EL (cell line): ENCODE data around the gene ASCC3.
A peak's percentile ranks its signal among the peaks of the same experiment; 100 is the strongest.

ENCODE experiments used
- DNase-seq: peaks from one replicate; pipeline ENCODE4 v3.0.0-alpha.2; 2016

Gene ASCC3

DNA sequence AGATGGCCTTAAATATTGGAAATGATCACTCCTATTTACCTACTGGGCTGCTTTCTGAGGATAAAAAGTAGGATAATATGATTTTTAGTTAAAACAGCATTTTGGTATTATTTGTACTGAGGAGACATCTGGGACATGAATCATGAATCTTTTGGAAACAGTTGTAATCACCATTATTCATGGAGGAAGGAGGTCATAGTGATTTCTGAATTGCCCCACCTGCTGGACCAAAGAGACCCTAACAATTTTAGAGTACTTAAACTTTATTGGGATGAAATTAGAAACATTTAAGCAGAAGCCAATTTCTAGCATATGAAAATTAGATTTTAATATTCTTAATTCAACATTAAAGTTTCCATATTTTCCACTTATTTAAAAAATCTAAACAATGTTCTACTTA lies 308.0 kb downstream of the ASCC3 start:
- peak; percentile 63 for DNase-seq

DNA sequence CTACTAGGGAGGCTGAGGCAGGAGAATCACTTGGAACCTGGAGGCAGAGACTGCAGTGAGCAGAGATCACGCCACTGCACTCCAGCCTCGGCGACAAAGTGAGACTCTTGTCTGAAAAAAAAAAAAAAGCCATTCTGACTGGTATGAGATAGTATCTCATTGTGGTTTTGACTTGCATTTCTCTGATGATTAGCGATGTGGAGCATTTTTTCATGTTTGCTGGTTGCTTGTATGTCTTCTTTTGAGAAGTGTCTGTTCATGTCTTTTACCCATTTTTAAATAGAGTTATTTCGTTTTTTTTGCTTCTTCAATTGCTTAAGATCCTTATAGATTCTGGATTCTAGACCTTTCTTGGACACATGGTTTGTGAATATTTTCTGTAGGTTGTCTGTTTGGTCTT lies 312.9 kb downstream of the ASCC3 start:
- no peak for DNase-seq

DNA sequence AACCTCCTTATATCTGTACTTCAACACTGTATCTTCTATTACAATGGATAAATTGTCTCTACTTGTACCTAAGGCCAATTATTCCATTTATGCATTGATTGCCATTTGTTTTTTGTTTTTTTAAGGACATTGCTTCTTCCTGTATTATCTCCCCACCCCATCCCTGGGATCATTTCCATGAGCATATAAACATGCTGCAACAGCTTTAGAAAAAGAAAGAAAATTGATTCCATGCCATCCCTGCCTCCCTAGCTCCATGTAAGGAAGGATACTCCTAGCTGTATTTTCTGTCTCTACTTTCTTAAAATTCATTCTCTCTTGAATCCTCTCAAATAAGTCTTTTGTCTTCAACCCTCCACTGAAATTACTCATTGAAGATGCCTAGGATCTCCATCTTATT lies 314.6 kb downstream of the ASCC3 start:
- no peak for DNase-seq

DNA sequence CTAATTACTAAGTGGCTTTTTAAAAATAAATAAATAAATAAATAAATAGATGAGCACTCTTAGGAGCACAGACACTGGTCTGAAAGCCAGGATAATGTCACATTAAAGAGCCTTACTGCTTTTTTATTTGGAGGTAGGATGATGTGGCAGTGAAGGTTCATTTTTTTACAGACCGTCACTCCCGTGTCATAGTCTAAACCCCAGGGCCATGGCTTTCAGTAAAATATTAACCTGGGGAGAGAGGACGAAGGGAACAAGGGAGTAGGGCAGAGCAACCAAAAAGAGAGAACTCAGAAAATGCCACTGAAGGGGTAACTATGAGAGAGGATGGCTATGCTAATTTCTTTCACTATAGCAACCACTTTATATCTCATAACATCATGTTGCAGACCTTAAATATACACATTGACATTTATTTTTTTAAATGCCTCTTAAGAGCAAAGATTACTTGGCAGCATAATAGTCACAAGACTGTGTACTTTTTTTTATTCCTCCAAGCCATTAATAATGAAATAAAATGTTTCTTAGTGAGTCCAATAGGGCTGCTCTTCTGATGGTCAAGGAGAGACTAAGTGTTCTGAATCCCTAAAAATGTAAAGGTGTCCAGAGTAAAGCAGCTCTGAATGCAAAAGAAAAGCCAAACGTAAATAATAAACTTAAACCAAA lies 315.6 kb downstream of the ASCC3 start:
- DNase-seq = no peak

DNA sequence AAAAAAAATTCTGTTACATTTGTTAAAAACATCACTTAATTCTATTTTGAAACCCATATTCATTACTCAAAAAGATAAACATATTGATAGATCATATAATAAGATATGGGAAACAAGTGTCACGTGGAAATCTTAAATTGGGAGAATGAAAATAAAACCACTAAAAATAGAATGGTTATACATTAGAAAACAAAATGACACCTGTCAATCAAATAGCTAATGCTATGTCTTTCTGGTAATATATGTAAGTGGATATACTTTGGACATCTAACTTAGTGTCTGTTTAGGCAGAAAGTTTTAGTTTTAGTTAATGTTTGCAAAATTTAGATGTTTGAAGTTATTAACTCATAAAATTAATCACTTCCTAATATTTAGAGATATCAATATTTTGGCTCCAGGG lies 321.3 kb downstream of the ASCC3 start:
- no peak for DNase-seq

DNA sequence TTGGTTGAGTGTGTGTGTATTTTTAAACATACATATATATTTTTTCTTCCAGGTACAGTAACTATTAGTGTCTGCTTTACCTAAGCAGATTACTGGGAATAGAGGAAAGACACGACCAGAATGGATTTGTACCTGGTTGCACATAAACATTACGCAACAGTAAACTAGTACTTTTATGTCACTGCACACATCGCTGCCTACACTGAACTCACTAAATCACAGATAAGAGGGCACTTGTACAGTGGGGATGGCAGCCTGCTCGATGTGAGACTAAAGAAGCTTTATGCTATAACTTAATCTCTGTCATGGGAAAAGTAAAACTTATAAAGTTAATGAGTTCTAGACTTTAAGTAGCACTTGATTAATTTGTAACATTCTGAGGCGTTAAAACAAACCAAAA lies 326.9 kb downstream of the ASCC3 start:
- no peak for DNase-seq

DNA sequence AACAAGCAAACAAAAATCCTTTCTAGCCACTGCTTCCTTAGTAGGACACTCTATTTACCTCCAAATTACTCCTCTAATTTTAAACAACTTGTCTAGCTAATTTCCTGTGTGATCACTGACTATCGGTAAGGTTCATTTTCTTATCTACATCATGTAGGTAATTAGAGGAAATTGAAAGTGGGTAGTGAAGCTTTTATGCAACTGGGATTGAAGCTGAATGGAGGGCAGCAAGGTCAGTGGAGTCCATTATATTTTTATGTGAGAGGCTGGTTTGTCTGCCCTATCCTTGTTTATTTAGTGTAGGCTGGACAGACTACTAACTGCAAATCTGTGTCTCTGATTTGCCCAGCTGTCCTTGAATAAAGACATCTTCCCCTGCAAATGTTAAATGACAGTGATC lies 327.9 kb downstream of the ASCC3 start:
- no peak for DNase-seq

DNA sequence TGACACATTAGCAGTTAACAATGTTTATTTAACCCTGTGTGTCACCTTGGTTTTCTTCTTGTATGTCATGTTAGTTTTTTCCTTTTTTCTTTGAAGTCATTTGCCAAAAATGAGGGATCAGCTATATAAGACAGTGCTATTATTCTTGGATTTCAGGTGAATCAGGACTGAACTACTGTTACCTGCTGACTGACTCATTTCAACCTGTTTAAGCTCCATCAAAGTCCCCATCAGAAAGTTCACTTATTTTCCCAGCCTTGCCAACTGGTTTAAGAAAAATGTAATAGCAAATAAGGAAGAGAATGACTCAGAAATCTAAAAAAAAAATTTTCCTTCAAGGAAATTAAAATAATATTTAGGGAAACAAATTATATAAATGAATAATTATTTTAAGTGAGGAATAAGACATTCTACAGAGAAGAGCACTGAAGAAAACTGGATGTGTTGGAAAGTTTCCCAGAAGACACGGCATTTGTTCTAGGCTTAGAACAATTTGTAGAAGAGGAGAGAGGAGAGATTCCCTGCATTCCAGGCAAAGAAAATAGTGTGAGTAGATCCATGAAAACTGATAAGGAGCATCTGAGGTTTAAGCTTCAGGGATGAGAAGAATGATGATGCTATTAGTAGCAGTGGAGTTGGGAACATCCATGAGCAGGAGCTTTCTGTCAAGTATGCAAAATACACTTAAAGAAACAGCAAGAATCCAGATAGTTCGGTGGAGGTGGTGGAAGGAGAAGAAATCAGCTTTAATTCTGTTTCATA lies 331.5 kb downstream of the ASCC3 start:
- peak; percentile 80 for DNase-seq

DNA sequence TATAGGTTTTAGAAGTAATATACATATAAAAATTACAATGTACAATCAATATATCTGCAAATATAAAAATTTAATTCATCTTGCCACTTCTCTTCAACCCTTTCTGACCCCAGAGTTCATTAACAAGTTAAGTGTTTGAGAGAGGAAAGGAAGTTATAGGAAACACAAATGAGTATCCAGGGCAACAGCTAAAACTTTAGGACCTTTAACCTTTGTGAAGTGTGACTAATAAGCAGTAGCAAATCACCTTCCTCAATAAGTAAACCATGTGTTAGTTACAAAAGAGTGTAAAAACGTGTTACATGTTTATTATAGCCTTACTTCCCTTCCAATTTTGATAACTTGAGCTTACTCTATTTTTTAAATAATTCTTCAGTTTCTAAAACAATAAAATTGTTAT lies 343.0 kb downstream of the ASCC3 start:
- DNase-seq = peak; percentile 5

DNA sequence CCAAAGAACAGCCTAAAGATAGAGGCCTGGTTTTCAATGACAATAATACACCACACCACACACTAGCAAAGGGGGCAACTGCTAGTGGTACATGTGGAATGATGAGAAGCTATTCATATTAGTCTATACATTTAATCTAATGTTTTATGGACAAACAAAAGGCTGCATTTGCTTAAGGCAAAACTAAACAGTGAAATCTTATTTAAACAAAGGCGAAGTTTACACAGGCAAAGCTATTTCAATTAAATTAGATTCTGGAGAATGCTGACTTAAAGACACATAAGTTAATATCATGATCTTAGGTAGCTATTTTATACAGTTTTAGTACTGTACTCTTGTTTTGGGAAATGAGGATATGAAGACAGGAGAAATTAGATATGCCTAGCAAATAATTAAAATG lies 362.5 kb downstream of the ASCC3 start:
- DNase-seq = no peak

DNA sequence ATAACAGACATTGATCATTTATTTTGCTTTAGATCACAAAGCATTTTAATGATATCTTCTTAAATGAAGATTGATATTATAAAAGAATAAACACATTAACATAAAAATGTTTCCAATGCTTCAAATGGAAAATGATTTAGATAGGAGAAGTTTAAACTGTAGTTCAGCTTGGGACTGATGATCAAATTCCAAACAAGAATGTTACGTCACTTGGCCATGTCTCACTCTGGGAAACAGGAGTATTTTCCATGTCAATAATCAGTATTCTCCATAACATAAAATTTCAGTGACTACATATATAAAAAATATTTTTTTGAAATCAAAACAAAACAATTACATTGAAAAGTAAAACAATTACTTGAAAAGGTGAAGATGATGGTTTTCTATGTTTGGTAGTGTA lies 363.5 kb downstream of the ASCC3 start:
- no peak for DNase-seq

DNA sequence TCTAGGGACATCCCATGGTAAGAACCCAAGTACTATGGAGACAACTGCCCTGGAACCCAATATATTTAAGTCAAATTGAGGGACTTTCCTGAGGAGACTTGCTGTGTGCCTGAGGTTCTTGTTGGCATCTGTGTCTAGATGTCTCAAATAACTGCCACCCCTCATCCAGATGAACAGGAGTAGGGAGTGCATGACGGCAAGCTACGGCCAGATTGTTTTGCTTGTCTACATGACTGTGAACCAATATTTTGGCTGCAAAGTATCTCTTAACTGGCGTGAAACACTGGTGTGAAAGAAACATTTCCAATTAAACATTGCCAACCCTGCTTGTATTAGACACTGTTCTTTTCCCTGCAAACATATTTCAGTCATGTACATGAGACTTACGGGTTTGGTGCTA lies 364.0 kb downstream of the ASCC3 start:
- no peak for DNase-seq

DNA sequence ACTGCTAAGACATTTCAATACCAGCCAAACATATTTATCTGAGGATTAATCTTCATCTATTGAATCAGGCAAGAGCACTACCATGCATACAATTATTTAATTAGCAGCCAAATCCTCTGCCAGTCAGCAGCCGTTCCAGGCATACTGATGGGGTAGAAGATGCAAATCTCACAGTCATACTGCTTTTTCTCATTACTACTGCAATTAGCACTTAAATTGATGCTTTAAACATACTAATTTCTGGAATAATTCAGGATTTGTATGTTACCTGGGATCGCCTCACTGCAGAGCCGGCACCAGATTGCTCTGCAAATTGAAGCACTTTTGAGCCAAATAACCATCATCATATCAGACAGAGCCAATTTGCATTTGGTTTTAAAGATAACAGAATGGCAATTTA lies 366.5 kb downstream of the ASCC3 start:
- no peak for DNase-seq

DNA sequence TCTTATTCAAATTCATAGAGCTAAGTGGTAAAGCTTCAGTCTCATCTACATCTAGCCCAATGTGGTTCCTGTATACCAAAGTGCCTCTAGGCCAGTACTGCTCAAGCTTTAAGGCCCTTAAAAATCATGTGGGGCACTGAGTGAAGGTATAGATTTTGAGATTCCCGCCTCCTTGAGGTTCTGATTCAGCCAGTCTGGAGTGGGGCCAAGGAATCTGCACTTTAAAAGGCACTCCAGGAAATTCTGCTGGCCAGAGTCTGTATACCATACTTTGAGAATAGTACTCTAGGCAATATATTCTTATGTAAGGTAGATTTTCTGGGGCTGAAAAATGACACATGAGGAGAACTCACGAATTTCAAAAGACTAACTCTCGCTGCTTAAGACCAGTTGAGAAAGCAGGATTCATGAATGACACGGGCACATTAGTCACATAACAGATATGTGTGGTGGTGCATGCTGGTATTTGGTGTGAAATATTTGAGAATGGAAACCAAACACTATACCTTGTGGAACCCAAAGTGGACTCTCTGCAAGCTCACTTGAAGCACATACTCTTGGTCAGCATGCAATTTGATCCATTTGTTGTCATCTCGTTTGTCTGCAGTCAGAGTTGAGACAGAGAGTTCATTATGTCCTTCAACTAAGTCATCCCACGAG lies 368.8 kb downstream of the ASCC3 start:
- peak; percentile 83 for DNase-seq

DNA sequence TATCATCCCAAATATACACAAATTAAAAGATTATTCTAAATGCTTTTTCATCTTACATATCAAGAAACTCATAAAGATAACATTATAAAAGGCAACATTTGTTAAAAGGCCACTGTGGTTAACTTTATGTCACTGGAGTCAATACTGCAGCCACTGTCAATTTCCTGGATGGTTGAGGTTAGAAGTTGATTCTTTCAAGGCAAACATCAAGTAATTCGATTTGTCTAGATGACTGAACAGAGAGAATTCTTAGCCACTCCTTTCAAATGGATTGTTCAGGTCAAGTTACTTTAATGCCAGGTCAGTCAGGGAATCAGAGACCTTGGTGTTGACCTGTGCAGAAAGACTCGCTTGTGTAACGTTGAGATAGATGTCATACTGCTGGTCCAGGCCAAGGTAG lies 372.0 kb downstream of the ASCC3 start:
- no peak for DNase-seq

DNA sequence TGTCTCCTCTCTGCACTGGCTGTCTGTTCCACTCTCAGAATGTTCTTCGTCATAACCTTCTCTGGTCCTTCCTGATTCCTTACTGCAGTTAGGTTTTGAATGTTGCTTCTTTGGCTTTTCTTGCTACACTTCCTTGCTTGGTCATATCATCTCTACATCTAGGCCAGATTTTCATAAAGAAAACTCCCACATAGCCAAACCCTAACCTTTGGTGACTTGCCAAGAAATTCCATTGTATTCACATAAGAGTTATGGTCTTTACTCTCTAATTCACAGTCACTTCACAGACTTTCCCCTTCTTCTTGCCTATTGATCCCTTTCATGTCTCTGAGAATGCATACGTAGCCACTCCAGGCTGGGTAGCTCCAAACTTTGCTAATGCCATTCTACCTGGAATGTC lies 374.5 kb downstream of the ASCC3 start:
- peak; percentile 84 for DNase-seq

DNA sequence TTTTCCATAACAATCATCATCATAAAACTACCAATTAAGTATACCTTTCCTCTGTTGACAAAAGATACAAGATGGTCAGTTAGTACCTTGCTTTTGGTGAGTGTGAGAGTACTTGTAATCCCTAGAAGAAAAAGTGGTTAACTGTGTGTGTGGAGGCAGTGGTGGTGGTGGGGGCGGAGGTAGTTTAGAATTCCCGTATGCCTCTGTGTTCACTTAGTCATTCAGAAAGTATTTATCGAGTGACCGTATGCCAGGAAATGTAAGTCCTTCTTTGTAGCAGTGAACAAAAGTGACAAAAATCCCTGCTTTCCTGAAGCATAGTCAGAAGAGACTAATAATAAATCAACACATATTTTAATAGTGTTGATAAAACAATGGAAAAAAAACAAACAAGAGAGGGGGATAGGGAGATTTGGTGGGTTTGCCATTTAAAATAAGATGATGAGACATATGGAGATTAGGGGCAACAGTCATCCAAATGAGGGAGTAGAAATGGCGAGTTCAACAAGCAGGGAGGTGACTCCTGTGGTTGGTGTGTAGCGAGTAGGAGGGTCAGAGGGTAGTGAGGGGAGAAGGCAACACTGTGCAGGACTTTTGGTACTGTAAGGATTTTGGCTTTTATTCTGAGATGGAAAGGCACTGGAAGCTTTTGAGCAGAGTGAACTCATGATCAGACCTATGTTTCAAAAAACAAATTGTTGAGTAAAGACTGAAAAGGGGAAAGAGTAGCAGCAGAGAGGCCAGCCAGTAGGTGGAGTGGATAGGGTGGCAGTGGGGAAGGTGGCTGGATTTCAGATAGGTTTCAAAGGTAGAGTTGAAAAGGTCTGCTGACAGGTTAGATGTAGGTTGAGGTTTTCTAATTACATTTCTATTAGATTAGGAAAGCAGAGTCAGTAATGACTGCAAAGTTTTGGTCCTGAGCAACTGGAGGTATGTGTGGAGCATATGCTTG lies 376.1 kb downstream of the ASCC3 start:
- DNase-seq = peak; percentile 92

DNA sequence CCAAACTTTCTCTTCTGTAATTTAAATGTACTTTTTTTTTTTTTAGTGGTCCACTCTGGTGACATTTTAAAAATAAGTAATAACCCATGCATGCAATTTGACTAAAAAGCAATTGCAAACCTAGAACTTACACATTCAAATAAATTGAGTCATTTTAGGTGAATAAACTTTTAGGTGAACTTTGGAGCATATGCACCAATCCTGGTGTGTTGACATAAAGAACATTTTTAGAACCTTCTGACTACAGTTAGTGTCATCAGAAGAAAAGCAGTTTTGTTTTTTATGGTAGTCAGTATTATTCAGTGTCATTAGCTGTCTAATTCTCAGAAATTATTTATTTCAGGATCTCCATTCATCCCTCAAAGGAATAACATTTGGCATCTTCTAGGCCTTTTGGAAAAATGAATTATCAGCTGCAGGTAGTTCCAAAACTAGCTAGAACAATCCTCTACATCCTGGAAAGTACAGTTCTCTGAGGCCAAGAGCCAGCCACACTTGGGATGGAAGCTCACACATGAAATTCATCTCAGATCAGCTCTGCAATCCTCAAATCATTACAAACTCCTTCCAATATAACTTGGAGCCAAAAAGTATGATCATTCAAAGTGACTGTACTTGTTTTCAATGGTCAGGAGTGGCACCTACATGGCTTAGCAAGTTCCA lies 378.0 kb downstream of the ASCC3 start:
- no peak for DNase-seq

DNA sequence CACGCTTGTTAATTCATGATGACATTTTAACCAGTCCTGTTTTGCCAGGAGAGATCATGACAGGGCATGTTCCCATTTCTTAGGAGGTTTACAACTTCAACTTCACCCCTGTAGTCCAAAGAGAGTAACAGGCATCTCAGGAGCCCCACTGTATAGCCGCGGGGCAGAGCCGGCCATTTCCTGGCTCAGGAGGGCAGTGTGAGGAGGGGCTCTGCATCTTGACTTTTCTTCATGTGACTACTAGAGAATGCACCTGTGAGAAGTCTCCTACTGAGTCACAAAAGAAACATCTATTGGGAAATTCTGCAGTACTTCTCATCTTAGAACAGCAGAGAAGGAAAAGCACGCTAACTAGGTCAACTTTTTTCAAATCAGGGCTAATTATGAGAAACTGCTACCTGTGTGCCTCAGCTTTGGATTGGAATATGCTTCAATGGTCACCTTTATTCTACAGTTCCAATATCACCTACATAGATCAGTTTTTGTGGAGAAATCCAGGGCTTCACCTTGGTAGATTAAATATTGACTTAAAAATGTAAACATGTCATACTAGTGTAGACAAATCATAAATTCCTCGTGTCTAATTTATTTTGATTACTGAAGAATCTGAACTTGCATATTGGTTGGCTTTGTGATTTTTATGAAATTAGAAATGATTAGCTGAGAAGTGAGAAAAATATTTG lies 387.8 kb downstream of the ASCC3 start:
- DNase-seq = no peak

DNA sequence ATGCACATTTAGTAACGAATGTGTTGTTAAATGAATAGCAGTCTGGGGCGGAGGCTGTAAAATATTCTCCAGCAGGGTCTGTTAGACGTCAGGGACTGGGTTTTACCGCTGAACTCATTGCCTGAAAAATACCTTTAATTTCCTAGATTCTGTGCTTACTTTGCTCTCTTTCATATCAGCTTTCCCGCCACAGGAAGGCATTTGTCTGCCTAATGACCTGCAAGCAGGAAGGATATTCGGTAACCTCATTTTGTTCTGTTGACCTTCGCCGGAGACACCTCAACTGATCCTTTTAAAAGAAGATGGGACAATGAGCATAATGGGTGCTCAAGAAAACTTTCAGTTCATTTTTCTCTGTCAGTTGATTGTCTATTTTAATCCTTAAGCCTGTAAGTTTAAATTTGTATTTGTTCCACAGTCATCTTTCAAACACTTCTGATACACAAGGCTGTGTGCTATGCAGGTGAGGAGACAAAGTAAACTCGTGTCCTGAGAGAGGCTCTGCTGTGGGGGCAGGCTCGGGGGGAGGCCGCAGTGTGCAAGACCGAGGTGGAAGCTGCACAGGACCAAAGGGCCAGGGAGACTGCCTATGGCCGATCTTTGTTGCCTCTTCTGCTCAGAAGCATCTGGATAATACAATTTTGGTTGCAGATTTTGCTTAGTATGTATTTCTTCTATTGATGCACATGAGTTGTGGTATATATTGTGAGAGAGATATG lies 389.0 kb downstream of the ASCC3 start:
- no peak for DNase-seq

DNA sequence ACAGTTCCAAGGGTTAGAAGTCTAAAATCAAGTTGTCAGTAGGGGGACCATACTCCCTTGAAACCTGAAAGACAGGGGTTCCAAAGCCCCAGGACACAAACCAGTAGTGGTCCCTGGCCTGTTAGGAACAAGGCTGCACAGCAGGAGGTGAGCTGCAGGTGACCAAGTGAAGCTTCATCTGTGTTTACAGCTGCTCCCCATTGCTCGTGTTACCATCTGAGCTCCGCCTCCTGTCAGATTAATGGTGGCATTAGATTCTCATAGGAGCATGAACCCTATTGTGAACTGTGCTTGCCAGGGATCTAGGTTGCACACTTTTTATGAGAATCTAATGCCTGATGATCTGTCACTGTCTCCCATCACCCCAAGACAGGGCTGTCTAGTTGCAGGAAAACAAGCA lies 391.1 kb downstream of the ASCC3 start:
- no peak for DNase-seq
